Rectal smooth muscle tissue (tissue), 1 donor: ENCODE data around the gene APP.

Source experiments
- H3K27ac ChIP-seq: one replicate; pipeline ENCODE4 v1.7.0; 2013; ENCODE audit warnings: low read depth, low read length, inconsistent platforms
- H3K27me3 ChIP-seq: one replicate; pipeline ENCODE4 v1.7.0; 2013; ENCODE audit warnings: low read length; ENCODE audit not compliant: control insufficient read depth, insufficient read depth
- H3K36me3 ChIP-seq: one replicate; pipeline ENCODE4 v1.7.0; 2013; ENCODE audit warnings: low read length; ENCODE audit not compliant: control insufficient read depth, insufficient read depth
- H3K4me1 ChIP-seq: one replicate; pipeline ENCODE4 v1.7.0; 2013; ENCODE audit warnings: low read length; ENCODE audit not compliant: control insufficient read depth, insufficient read depth
- H3K4me3 ChIP-seq: one replicate; pipeline ENCODE4 v1.7.0; 2013; ENCODE audit warnings: low read length
- H3K9ac ChIP-seq: one replicate; pipeline ENCODE4 v1.7.0; 2013; ENCODE audit warnings: low read length

APP gene

DNA sequence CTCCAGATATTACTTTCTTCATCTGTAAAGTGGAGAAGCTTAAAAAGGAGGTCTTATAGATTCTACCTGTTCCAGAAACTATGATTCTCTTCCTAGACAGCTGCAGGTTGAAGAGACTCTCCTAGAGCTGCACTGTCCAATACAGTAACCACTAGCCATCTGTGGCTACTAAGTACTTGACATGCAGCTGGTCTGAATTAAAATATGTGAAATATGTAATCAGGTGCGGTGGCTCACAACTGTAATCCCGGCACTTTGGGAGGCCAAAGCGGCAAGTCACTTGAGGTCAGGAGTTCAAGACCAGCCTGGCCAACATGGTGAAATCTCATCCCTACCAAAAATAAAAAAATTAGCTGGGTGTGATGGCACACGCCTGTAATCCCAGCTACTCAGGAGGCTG lies 15.8 kb downstream of the APP start:
- Histone ChIP-seq H3K36me3 (no peaks in the 10 kb centered on the region), H3K27me3 (no peaks in the 10 kb centered on the region), H3K27ac (no peak overlapping the region), H3K4me3 (no peak overlapping the region), H3K4me1 (no peaks in the 10 kb centered on the region), H3K9ac (no peak overlapping the region)

DNA sequence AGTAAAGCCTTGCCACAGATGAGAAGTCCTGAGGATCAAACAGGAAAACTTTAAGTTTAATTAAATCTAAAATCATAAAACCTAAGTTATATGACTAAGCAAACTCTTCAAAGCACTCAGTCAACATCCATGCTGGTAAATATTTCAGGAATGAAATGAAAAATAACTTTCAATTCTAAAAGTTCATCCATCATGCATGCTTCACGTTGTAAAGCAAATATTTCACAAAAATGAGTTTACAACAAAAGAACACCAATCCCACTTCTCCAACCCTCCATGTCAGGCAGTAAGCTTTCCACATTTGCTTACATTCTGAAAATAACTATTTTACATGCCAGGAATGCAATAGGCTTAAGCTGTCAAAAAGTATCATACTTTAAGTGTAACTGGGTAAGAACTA lies 16.8 kb downstream of the APP start:
- Histone ChIP-seq H3K9ac (no peak overlapping the region), H3K4me1 (peaks cover 3% of the 10 kb centered on the region), H3K27ac (no peak overlapping the region), H3K27me3 (no peaks in the 10 kb centered on the region), H3K36me3 (no peaks in the 10 kb centered on the region), H3K4me3 (no peak overlapping the region)

DNA sequence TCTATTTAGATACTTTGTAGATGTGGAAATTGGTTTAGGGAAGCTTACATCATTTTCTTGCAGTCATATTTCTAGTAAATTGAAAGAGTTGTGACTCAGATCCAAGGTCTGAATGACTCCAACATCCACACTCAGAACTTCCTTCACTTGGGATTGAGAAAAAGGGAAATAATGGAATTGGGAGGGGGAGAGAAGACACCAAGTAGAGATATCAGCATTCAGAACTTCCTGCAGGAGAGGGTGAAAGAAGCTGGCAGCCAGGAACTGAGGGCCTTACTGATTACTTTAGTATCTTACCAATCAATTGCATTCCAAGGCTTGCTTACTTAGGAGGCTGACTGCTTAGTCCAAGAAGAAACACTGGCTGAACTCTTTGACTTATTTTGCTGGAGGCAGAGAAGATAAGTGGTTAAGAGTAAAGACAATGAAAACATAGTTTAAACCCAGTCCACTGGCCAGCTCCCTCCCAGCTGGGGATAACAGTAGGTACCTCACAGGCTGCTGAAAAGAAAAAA lies 21.7 kb downstream of the APP start:
- Histone ChIP-seq H3K4me1 (peaks cover 7% of the 10 kb centered on the region), H3K36me3 (no peaks in the 10 kb centered on the region), H3K4me3 (no peak overlapping the region), H3K27me3 (no peaks in the 10 kb centered on the region), H3K9ac (no peak overlapping the region), H3K27ac (no peak overlapping the region)

DNA sequence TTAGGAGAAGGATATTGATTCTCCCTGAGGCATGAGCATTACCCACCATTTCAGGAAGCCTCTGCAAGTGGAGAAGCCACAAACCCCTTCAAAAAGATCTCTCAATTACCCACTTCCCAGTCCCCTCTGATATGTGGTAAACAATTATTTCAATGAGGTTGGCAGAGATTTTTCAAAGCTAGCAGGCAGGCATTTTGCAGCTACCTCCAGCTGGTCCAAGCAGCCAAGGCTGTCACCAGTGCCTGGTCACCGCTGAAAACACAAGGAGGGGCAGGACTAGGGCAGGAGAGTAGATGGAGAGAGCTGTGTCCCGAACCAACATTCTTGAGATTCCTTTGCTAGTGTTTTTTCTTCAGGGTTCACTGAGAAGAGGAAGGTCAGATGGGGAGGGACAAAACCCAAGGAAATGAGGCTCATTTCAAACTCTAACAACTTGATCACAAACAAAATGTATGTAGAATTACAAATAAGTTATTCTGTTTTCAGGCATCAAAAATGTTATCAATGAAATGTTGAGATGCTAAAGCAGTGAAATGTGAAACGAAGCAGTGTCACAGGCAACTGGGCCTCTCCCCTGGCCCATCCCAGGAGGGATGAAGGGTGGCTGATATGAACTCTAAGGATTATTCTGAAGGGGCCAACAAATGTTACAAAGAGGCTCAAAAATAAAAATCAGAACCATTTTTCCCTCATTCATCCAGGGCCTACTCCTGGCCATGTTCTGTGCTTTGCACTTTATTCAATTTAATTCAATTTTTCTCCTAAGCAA lies 22.3 kb downstream of the APP start:
- H3K9ac ChIP-seq, result no peak overlapping the region
- no peak overlapping the region for H3K27ac ChIP-seq
- H3K36me3 ChIP-seq, result no peaks in the 10 kb centered on the region
- H3K4me1 ChIP-seq, result peaks cover 10% of the 10 kb centered on the region
- no peak overlapping the region for H3K4me3 ChIP-seq
- no peaks in the 10 kb centered on the region for H3K27me3 ChIP-seq

DNA sequence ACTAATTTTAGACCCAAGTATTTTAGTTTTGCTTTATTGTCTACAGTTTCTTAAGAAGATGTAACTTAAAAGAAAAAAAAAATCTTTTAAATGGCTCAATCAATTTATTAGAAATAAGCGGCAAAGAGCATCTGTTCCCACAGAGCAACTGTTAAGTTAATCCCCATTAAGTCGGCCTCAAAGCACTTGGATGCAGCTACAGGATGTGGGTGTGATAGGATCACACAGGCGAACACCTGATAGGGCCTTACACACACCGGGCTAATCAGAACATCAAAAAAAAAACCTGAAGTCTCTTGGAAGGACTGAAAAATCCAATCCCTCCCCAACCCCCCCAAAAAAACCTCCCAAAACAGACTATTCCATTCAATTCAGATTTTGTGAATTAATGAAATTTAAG lies 23.0 kb downstream of the APP start:
- no peak overlapping the region for H3K4me3 ChIP-seq
- no peaks in the 10 kb centered on the region for H3K36me3 ChIP-seq
- no peaks in the 10 kb centered on the region for H3K27me3 ChIP-seq
- H3K4me1 ChIP-seq, result peaks cover 10% of the 10 kb centered on the region
- no peak overlapping the region for H3K27ac ChIP-seq
- H3K9ac ChIP-seq, result no peak overlapping the region

DNA sequence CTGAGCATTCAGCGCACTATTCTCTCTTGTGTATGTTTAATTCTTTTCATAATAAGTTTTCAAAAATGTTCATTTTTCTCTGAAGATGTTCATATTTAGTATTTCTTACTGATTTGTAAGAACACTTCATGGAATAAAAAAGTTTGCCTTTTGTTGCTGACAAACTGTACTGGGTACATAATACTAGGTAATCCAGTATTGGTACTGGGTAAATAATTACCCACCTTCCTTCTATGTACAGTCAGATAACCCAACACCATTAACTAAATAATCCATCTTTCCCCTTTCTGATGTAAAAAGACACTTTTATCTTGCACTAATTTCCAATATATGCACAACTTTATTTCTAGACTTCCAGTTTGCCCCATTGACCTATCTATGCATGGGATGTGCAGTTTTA lies 23.9 kb downstream of the APP start:
- H3K27me3 ChIP-seq, result no peaks in the 10 kb centered on the region
- H3K9ac ChIP-seq, result no peak overlapping the region
- no peak overlapping the region for H3K4me3 ChIP-seq
- H3K4me1 ChIP-seq, result peaks cover 10% of the 10 kb centered on the region
- no peak overlapping the region for H3K27ac ChIP-seq
- no peaks in the 10 kb centered on the region for H3K36me3 ChIP-seq

DNA sequence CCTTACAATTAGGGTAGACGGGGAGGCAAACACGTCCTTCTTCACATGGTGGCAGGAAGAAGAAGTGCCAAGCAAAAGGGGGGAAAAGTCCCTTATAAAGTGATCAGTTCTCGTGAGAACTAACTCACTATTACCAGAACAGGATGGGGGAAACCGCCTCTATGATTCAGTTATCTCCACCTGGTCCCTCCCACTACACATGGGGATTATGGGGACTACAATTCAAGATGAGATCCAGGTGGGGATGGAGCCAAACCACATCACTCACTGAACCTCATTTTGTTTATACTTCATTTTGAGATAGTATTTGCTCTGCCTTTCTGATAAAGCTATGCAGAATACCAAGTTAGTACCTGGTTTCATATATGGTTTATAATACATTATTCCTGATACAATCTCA lies 26.5 kb downstream of the APP start:
- no peak overlapping the region for H3K27ac ChIP-seq
- no peak overlapping the region for H3K9ac ChIP-seq
- no peak overlapping the region for H3K4me3 ChIP-seq
- H3K27me3 ChIP-seq, result no peaks in the 10 kb centered on the region
- peaks cover 14% of the 10 kb centered on the region for H3K4me1 ChIP-seq
- H3K36me3 ChIP-seq, result no peaks in the 10 kb centered on the region

DNA sequence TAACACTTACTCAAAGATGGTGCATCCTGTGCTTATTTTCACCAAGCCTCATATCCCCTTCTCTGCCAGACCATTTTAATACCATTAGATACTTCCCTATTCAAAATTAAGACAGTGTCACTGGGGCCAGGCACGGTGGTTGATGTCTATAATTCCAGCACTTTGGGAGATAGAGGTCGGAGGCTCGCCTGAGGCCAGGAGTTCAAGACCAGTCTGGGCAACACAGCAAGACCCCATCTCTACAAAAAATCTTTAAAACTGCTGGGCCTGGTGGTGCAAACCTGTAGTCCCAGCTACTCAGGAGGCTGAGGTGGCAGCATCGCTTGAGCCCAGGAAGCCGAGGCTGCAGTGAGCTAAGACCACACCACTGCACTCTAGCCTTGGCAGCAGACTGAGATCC lies 28.2 kb downstream of the APP start:
- H3K27me3 ChIP-seq, result no peaks in the 10 kb centered on the region
- H3K4me3 ChIP-seq, result no peak overlapping the region
- H3K27ac ChIP-seq, result no peak overlapping the region
- H3K36me3 ChIP-seq, result no peaks in the 10 kb centered on the region
- no peak overlapping the region for H3K9ac ChIP-seq
- H3K4me1 ChIP-seq, result peaks cover 8% of the 10 kb centered on the region

DNA sequence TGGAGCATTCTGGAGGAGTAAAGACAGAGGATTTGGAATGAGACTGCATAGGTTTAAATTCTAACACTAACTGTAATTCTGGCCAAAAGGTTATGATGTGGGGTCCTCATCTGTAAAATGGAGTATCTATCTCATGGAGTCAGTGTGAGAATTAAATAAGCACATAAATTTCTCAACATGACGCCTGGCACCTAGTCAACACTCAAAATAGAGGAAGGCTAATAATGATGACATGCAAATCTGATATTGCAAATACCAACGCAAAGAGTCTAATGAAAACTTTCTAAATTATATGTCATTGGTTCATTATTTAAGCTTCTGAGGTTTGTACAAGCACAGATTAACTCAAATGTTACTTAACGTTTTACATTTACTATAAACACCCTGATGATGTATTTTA lies 29.6 kb downstream of the APP start:
- Histone ChIP-seq H3K4me3 (no peak overlapping the region), H3K27ac (no peak overlapping the region), H3K9ac (no peak overlapping the region), H3K27me3 (no peaks in the 10 kb centered on the region), H3K4me1 (peaks cover 8% of the 10 kb centered on the region), H3K36me3 (no peaks in the 10 kb centered on the region)

DNA sequence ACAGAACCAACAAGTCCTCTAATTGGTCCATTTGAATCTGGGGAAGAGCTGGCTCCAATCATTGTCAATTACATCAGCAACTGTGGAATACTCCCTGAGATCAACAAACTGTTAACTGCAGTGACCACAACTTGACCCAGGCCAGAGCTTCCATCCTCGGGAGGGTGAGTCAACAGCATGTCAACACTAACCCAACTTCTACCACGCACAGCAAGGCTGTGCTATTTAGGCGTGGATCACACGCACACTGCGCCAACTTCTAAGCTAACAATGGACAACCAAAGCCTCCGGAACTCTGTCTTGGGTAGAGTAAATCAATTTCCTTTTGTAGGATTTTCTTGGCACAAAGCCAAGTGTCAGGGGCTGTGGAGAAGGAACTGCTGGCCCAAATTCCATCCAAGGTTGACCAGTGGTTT lies 30.4 kb downstream of the APP start:
- Histone ChIP-seq H3K4me3 (no peak overlapping the region), H3K9ac (no peak overlapping the region), H3K27me3 (no peaks in the 10 kb centered on the region), H3K36me3 (no peaks in the 10 kb centered on the region), H3K27ac (no peak overlapping the region), H3K4me1 (peaks cover 8% of the 10 kb centered on the region)

DNA sequence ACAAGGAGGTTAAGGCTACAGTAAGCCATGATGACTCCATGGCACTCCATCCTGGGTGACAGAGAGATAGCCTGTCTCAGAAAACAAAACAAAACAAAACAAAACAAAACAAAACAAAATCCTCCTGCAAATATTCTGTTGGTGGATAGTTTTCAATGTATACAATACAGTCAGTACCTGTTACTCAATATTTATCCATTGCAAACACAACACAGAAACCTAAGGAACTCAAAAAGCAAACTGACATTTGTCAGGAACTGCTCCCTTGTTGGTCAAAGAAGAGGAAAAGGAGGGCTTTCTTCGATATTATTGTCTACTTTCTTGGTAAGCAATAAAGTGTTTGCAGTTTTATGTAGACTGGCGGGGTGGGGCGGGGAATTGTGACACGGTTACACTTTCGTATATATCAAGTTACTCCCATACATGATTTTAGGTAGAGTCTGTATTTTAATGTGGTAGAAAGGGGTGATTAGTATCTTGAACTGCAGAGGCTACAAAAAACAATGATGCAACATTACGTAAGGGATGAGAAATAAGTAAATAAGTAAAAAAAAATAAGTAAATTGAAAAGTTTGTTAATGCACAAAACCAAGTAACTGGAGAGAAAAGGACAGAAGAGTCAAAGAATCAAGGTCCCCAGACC lies 31.8 kb downstream of the APP start:
- Histone ChIP-seq H3K4me1 (peaks cover 7% of the 10 kb centered on the region), H3K4me3 (no peak overlapping the region), H3K27me3 (no peaks in the 10 kb centered on the region), H3K36me3 (no peaks in the 10 kb centered on the region), H3K27ac (no peak overlapping the region), H3K9ac (no peak overlapping the region)

DNA sequence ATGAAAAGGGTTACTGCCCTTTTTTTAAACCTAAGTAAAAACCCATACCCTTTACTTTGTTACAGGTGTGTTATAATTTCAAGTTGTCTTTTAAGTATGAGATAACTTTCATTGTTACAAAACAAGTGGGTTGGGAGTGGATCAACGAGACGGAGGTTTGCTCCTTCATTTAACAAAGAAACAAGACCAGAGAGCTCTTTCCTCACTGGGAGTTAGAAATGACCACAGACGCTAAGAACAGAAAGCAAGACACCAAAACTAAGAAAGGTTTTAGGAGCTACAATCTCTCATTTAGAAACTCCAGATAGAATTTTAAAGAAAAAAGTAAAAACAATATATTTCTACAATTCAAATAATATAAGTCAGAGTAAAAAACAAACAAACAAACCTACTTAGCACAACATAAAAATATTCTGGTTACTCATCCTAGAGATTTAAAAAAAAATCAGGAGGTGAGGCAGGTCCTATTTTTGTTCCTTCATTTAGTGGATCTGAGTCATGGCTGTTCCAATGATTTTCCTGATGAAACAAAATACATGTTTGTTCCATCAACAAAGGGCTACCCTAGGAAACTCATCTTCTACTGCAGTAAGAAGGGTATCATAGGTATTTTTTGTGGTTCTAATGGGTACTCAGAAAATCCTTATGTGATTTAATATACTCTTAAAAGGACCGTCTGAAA lies 33.0 kb downstream of the APP start:
- no peak overlapping the region for H3K27ac ChIP-seq

More for the DNA sequence above, 33.0 kb downstream of the APP start:
- H3K4me3 ChIP-seq, result no peak overlapping the region
- no peak overlapping the region for H3K9ac ChIP-seq
- peaks cover 5% of the 10 kb centered on the region for H3K4me1 ChIP-seq
- H3K36me3 ChIP-seq, result no peaks in the 10 kb centered on the region
- H3K27me3 ChIP-seq, result no peaks in the 10 kb centered on the region
